Measurements from ENCODE around the gene ZYG11B. TPM values are rescaled to one million over a fixed set of nuclear protein-coding genes. Genes with fewer than 3 reads are reported as not detected.
"Not testable (repeated sequence)": the region's sequence is repeated elsewhere in the genome, so short reads cannot be mapped to it uniquely, and the experiment has no call there.

Gene ZYG11B
- total RNA-seq, result 172 TPM

DNA sequence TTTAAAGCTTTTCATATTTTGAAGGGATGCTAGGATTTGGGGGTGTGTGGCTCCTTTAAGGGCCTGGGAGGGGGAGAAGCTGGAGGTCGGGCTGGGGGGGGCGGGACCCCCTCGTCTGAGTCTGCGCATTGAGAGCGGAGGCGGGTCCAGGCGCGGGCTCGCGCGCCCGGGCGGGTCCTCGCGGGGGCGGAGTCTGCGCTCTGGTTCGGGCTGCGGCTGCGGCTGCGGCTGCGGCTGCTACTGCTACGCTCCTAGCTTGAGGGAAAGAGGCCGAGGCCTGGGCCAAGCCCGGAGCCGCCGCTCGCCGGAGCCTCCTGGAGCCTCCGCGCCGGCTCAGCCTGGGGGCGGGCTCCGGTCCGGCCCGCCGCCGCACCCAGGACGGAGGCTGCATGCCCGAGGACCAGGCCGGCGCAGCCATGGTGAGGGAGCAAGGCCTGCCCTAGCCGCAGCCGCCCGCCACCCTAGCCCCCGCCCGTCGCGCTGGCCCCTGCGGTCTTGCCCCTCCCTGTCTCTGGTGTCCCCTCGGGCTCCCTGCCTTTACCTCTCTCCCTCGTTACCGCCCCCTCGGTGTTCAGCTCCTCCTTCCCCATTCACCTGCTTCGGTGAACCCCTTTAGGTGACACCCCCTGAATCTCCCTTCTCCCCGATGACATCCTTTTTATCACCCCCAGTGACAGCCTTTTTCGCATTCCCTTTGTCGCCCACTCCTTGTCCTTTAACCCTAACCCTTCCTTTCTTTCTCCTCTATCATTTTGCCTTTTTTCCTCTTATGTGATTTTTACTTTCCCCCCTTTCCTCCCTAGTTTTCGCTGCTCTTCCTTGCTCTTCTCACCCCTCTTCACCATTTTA, at the start of gene ZYG11B:
Gene ZYG11B (plus strand): TSS at position 189 of the 849 bp plus-strand sequence. CDS start 201 bp downstream, at position 390.
- DNase-seq (ENCODE audit: low spot score in 2 of 2) (peak; percentile 96 to 98), FAIRE-seq (no peak)

DNA sequence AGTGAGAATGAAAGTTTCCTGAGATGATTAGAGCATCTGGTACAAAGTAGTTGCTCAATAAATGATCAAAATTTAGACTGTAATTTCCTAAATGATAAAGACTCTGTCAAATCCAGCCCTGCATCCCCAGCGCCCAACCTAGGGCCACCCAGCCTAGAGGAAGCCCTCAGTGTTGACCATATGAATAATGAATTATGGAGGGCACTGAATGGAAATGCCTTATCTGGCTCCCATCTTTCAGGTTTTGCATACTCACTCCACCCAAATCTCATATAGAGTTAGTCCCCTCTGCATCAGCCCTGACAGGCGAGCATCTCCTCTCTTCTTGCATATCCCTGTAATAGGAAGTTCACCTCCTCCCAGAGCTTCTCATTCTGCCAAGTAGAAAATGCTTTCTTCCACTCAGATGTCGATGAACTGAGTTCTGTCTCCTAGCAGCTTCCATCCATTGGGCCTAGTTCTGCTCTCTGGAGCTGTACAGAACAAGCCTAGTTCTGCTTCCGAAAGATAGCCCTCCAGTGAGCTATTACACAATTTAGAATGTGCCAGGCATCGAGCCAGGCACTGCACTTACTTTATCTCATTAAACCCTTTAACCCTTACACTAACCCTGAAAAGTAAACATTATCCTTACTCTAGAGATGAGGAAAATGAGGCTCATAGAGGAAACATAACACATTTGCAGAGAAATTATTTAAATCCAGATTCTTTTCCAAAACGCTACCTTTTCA, 49.0 kb upstream of the ZYG11B start:
- DNase-seq (ENCODE audit: low spot score in 2 of 2) (no peak), FAIRE-seq (no peak)

DNA sequence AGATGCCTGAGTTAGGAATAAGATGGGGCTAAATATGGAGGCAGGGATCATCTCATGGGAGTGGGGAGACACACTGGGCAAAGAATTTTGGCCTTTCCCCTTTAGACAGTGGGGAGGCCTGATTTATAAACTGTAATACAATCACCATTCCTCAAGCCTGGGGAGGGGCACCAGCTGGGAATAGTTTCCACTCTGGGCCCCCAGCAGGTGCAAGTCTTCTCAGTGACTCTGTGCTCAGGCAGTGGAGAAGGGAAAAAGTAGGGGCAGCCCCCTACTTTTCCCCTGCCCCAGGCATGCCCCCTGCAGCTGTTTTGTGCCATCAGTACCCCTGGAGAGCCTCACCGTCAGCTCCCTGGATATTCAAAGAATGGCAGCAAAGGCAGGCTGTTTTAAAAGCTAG, 47.2 kb upstream of the ZYG11B start:
- FAIRE-seq (no peak), DNase-seq (ENCODE audit: low spot score in 2 of 2) (no peak)

DNA sequence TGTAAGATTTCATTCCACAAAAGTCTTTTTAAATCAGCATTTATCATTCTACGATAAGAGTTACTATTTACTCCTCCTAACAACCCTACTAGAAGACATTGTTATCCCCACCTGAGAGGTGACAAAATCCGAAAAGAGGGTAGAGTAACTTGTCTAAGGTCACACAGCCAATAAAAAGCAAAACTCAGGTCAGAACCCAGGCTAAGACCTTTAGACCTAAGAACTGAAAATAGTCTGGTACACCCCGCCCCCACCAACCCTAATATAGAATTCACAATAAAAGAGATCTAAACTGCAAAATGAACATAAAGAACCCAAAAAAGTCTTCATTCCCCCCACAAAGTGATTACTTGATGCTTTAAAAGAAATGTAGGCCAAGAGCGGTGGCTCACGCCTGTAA, 46.8 kb upstream of the ZYG11B start:
- DNase-seq (ENCODE audit: low spot score in 2 of 2) (no peak), FAIRE-seq (no peak)

DNA sequence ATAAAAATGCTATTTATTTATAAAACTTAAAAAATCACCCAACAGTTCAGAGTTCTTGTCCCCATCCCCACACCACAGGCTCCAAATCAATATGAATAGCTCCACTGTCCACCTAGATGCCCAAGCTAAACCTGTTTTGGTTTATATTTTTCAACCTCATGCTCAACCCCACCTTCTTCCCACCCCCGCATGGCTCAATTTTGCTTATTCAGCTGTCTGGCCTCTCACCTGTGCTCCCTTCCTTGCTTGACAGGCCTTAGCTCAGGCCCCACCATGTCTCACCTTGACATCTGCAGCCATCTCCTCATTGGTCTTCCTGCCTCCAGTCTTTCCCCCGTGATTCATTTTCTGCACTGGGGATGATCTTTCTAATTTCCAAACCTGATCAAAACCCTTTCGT, 45.9 kb upstream of the ZYG11B start:
- FAIRE-seq (no peak), DNase-seq (ENCODE audit: low spot score in 2 of 2) (no peak)

DNA sequence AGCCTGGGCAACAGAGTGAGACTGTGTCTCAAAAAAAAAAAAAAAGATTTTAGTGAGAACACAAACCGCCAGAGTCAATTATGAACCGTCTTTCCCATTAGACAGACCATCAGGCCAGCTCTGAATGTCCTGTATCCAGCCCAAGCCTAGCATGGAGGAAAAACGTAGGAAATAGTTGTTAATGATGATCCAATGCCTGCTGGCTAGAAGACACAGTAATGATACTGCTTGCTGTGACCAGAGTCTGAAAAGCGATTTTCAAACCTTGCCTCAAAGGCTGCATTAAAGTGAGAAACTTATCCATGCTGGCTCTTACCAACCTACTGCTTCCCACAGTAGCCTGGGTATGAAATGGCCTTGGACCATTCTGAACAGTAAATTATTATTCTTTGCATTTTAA, 45.1 kb upstream of the ZYG11B start:
- no peak for DNase-seq (ENCODE audit: low spot score in 2 of 2)
- FAIRE-seq, result no peak

DNA sequence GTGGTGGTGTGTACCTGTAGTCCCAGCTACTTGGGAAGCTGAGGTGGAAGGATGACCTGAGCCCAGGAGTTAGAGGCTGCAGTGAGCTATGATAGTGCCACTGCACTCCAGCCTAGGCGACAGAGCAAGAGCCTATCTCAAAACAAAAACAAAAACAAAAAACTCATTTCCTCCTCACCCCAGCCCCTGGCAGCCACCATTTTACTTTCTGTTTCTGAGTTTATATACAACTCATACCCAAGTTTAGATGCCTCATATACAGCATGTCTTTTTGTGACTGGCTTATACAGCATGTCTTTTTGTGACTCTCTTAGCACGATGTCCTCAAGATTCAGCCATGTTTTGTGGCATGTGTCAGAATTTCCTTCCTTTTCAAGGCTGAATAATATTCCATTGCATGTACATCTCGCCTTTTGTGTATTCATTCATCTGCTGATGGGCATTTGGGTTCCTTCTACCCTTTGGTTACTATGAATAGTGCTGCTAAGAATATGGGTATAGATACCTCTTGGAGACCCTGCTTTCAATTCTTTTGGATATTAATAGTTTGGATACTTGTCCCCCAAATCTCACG, 42.8 kb upstream of the ZYG11B start:
- FAIRE-seq, result no peak

DNA sequence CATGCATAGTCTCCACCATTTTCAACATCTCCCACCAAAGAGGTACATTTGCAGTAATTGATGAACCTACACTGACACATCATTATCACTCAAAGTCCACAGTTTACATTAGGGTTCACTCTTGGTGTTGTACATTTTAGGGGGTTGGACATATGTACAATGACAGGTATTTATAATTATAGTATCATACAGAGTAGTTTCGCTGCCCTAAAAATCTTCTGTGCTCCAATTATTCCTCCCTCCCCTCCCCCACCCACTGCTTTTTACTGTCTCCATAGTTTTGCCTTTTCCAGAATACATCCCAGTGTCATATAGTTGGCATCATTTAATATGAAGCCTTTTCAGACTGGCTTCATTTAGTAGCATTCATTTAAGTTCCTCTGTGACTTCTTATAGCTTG, 41.7 kb upstream of the ZYG11B start:
- FAIRE-seq (no peak), DNase-seq (ENCODE audit: low spot score in 2 of 2) (no peak)

More for the DNA sequence above, 42.8 kb upstream of the ZYG11B start:
- no peak for DNase-seq (ENCODE audit: low spot score in 2 of 2)

DNA sequence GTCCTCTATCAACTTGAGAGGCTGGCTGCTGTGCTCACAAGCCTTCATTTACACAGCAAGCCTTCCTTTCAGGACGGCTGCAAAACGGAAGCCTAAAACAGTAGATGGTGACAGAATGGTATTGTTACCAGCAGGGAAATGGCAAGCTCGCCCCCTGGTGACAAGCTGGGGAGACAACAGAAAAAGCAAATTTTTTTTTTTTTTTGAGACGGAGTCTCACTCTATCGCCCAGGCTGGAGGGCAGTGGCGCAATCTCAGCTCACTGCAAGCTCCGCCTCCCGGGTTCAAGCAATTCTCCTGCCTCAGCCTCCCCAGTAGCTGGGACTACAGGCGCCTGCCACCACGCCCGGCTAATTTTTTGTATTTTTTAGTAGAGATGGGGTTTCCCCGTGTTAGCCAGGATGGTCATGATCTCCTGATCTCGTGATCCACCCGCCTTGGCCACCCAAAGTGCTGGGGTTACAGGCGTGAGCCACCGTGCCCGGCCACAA, 39.9 kb upstream of the ZYG11B start:
- DNase-seq (ENCODE audit: low spot score in 2 of 2), result peak in 1 of 2 donors; percentile 58

DNA sequence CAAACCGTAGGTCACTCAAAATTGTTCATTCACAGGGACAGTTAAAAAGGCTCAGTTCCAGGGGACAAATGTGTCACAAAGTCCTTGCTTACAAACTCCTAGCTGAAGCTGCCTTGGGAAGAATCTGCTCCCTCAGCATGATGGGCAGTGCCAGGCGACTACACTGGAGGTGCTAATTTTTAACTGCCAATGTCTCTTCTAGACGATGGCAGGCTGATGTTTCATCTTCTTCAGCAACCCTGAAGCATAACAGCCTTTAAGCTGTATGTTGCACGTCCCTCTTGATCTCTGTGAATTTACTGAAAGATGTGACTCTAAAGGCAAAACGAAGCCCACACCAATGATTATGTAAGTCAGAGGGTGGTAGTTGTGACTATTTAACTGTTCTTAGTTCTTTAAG, 39.4 kb upstream of the ZYG11B start:
- DNase-seq (ENCODE audit: low spot score in 2 of 2) (no peak), FAIRE-seq (no peak)

More for the DNA sequence above, 39.9 kb upstream of the ZYG11B start:
- not testable (repeated sequence) for FAIRE-seq

DNA sequence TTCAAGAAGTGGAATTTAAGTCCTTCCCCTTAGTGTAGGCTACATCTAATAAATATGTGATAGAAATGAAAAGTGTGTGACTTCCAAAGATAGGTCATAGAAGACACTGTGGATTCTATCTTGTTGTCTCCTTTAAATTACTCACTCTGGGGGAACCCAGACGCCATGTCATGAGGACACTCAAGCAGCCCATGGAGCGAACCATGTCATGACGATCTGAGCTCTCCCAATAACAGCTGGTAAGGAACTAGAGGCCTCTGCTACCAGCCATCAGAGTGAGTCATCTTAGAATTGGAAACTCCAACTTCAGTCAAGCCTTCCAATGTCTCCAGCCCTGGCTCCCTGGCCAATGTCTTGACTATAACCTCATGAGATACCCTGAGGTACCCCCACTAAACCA, 34.4 kb upstream of the ZYG11B start:
- FAIRE-seq, result no peak
- DNase-seq (ENCODE audit: low spot score in 2 of 2), result no peak

DNA sequence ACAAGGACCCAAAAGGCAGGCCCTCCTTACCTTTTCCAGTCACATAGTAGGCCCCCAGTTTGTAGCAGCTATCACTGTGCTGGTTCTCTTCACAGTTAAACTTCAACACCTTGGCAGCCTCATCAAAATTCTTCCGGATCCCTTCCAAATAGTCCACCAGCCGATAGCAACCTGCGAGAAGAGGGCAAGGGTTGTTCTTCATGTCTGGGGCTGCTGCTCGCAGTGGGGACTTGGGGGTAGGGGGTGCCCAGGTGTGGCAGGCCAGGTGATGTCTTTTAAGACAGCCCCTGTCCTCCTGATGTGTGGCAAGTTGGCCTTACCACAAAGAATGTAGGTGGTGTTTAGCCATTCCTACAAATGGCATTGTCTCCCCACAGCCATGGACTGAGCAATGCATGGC, 33.6 kb upstream of the ZYG11B start:
- DNase-seq (ENCODE audit: low spot score in 2 of 2) (no peak), FAIRE-seq (no peak)

DNA sequence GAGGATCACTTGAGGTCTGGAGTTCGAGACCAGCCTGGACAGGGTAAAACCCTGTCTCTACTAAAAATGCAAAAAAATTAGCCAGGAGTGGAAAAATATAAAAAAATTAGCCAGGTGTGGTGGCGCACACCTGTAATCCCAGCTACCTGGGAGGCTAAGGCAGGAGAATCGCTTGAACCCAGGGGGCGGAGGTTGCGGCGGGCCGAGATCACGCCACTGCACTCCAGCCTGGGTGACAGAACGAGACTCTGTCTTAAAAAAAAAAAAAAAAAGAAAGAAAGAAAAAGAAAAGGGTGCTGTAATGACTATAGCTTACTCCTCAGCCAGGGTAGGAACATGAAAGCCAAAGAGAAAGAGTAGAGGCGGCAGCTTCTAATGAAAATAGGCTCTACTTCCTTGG, 32.9 kb upstream of the ZYG11B start:
- not testable (repeated sequence) for FAIRE-seq; DNase-seq (ENCODE audit: low spot score in 2 of 2)

DNA sequence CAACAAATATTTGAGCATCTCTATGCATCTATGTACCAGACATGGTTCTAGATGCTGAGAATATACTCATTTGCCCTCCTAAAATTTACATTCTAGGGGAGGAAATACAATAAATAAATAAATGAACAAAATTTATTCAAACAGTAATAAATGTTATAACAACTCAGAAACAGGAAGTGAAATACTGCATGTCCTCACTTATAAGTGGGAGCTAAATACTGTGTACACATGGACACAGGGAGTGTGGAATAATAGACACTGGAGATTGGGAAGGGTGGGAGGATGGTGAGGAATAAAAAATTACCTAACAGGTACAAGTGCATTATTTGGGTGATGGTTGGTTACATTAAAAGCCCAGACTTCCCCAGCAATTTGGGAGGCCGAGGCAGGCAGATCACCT, 32.4 kb upstream of the ZYG11B start:
- FAIRE-seq, result no peak

DNA sequence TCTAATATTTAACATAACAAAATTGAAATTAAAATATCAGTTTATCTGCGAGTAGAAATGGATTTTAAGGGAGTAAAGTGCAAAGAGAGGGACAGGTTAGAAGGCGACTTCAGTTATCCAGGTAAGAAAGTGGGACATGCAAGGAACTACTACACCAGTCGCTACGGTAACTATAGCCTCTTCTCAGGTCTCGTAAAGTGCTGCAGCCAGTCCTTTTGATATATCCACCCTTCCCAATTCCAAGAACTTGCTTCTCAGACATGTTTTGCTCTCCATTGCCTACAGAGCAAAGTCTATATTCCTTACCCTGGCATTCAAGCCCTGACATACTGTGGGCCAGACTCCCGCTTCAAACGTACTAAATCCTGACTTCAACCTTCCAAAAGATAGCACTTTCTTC, 30.6 kb upstream of the ZYG11B start:
- DNase-seq (ENCODE audit: low spot score in 2 of 2), result no peak
- FAIRE-seq, result no peak

More for the DNA sequence above, 32.4 kb upstream of the ZYG11B start:
- DNase-seq (ENCODE audit: low spot score in 2 of 2), result no peak

DNA sequence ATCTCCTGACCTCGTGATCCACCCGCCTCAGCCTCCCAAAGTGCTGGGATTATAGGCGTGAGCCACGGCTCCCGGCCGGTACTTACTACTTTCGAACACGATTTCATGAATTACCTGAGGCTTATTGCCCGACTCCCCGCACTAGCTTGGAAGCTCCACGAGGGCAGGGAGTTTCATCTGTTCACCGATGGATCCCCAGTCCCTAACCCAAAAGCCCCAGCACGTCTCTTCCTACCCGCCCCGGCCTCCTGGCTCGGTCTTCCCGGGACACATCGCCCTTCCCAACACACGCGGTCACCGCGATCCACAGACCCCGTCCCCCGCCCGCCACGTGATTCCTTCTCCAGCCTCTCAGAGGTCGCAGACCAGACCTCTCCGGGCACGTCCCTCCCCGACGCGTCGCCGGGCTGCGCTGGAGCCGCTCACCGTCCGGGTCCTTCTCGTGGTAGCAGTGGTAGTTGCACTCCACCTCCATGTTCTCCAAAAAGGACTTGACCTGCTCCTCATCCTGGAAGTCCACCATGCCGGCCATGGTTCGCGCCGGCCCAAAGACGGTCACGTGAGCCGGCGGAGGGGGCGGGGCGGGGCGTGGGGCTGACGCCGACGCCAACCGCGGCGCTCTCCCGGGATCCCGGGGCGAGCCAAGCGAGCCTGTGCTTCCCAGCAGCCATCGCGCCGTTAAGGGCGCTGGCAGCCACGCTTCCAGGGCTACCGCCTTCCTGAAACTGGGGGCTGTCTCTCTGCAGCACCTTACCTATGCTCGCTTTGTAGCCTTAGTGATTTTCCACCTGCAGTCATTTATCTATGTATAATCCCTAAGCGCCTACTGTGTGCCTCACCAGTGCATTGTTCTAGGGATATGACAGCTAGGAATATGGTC, 28.2 kb upstream of the ZYG11B start, which contains the start of gene COA7:
Gene COA7 (minus strand): TSS at position 553 of the 880 bp plus-strand sequence. CDS start 21 bp downstream, at position 532.
- FAIRE-seq, result no peak

DNA sequence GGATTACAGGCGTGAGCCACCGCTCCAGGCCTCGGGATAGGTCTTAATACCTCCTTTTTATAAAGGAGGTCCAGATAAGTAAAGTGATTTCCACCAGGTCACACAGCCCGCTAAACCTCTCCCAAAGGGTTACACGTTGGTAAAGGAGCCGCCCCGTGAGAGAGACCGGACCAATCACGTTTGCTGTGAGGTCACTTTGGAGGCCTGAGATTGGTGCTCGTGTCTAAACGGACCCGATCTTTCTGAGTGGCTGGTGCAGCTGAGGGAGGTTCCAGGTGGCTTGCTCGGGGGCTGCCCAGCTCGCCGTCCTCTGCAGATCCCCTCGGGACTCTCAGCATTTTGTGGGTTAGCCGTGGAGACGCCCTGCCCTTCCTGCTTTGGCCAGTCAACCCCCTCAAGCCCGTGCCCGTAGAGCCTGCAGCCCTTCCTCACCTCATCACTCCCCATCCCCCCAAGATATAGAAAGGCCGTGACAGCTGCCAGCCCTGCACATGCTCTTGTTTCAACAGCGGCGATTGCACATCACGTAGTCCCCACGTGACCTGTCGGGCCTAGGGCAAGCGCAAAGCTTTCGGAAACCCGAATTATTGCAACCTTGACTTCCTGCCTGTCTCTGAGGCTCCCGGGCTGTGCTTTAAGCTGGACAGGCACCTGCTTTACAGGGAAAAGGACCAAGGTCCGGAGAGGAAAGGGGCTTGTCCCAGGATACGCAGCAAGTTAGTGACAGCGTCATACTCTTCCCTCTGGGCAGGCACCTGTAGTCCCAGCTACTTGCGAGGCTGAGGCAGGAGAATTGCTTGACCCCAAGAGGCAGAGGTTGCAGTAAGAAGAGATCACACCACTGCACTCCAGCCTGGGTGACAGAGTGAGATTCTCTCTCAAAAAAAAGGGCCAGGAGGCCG, 23.1 kb upstream of the ZYG11B start:
- DNase-seq (ENCODE audit: low spot score in 2 of 2), result peak; percentile 69 to 80
- no peak for FAIRE-seq

More for the DNA sequence above, 28.2 kb upstream of the ZYG11B start, which contains the start of gene COA7:
- peak; percentile 82 to 87 for DNase-seq (ENCODE audit: low spot score in 2 of 2)

DNA sequence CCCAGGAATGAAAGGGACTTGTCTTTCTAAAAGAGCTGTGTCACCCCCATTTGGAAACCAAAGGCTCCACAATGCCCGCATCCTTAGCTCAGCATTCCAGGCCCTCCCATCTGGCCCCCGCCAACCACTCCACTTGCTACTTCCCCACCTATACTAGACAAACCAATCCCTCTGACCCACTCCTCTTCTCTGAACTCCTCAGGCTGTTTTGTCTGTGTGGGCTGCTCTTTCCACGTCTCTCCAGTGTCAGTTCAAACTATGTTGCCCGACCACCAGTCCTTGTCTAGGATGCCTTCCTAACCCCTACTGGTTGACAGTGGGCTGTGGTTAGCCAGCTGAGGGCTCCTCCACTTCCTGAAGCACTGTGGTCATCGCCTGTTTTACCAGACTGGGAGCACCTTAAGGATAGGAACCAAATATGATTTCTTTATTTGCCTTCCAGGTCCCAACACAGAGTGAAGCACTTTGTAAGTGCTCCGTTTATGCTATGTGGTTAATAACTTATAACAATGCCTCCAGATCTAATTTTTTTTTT, 20.1 kb upstream of the ZYG11B start:
- no peak for DNase-seq (ENCODE audit: low spot score in 2 of 2)
- FAIRE-seq, result no peak

All from frontal cortex (tissue), 4 donors.